T-helper 2 cell (primary cell): ENCODE measurements around the gene KCTD15.

ENCODE experiments used
- DNase-seq, 5 experiments: peaks; one replicate each; pipeline versions ENCODE4 v3.0.0 to v3.0.0-alpha.2; 2012 to 2022

The KCTD15 gene

GRCh38 chr19:33772102-33772857 lies 24.4 kb upstream of the KCTD15 start:
- DNase-seq = no peak

GRCh38 chr19:33772858-33773180 lies 23.9 kb upstream of the KCTD15 start:
- DNase-seq = no peak

GRCh38 chr19:33773704-33774624 lies 22.7 kb upstream of the KCTD15 start:
- DNase-seq = no peak

- no peak for DNase-seq
These were observed 21.9 kb upstream of the KCTD15 start for GRCh38 chr19:33774751-33775150.

- DNase-seq = no peak
These were observed 20.8 kb upstream of the KCTD15 start for GRCh38 chr19:33775731-33776487.

GRCh38 chr19:33777351-33777750 lies 19.3 kb upstream of the KCTD15 start:
- DNase-seq = no peak

GRCh38 chr19:33777753-33778088 lies 18.9 kb upstream of the KCTD15 start:
- no peak for DNase-seq

GRCh38 chr19:33778089-33778791 lies 18.4 kb upstream of the KCTD15 start:
- peak; percentile 60 to 79 (median 78) for DNase-seq

- no peak for DNase-seq
These were observed 16.8 kb upstream of the KCTD15 start for GRCh38 chr19:33779849-33780248.

GRCh38 chr19:33780251-33780650 lies 16.4 kb upstream of the KCTD15 start:
- no peak for DNase-seq

- DNase-seq = no peak
These were observed 15.9 kb upstream of the KCTD15 start for GRCh38 chr19:33780746-33781145.

- no peak for DNase-seq
These were observed 15.2 kb upstream of the KCTD15 start for GRCh38 chr19:33781415-33781935.

GRCh38 chr19:33781996-33782395 lies 14.7 kb upstream of the KCTD15 start:
- DNase-seq = no peak

GRCh38 chr19:33784432-33784831 lies 12.2 kb upstream of the KCTD15 start:
- no peak for DNase-seq

GRCh38 chr19:33785795-33786194 lies 10.9 kb upstream of the KCTD15 start:
- no peak for DNase-seq

- no peak for DNase-seq
These were observed 8.0 kb upstream of the KCTD15 start for GRCh38 chr19:33788676-33789075.

- DNase-seq = no peak
These were observed 7.3 kb upstream of the KCTD15 start for GRCh38 chr19:33789344-33789743.

- no peak for DNase-seq
These were observed 1.8 kb upstream of the KCTD15 start for GRCh38 chr19:33794683-33795369.

GRCh38 chr19:33795370-33796163 lies 1.1 kb upstream of the KCTD15 start:
- peak in 3 of 5 experiments; percentile 13 to 45 (median 39) for DNase-seq

GRCh38 chr19:33797802-33798671 lies 1.4 kb downstream of the KCTD15 start:
- no peak for DNase-seq
